Stimulated activated CD8-positive, alpha-beta memory T cell treated with anti-CD3 and anti-CD28 coated beads, Interleukin-15, amount 100 ng/mL, for 4 hours (primary cell): Measurements from ENCODE around the gene PLA2G4B.
A peak's percentile ranks its signal among the peaks of the same experiment; 100 is the strongest.

Experiments
- DNase-seq, 2 donors: peaks; one replicate each; pipeline ENCODE4 v3.0.0-alpha.2; 2020; ENCODE audit warnings: low read depth in 2 of 2

PLA2G4B gene

GRCh38 chr15:41868321-41868720, 29.7 kb downstream of the PLA2G4B start:
- DNase-seq, result no peak

GRCh38 chr15:41869770-41870688, 31.4 kb downstream of the PLA2G4B start:
- no peak for DNase-seq

GRCh38 chr15:41870689-41871081, 32.0 kb downstream of the PLA2G4B start:
- DNase-seq, result peak; percentile 16 to 18

- no peak for DNase-seq
These were observed 32.7 kb downstream of the PLA2G4B start for GRCh38 chr15:41871175-41871905.

- no peak for DNase-seq
These were observed 33.6 kb downstream of the PLA2G4B start for GRCh38 chr15:41872166-41872747.

GRCh38 chr15:41873711-41874110, 35.1 kb downstream of the PLA2G4B start:
- no peak for DNase-seq

- DNase-seq, result no peak
These were observed 36.1 kb downstream of the PLA2G4B start for GRCh38 chr15:41874736-41875135.

GRCh38 chr15:41876007-41876406, 37.4 kb downstream of the PLA2G4B start:
- DNase-seq, result no peak

GRCh38 chr15:41876689-41877088, 38.0 kb downstream of the PLA2G4B start:
- no peak for DNase-seq

- DNase-seq, result no peak
These were observed 39.1 kb downstream of the PLA2G4B start for GRCh38 chr15:41877631-41878354.

GRCh38 chr15:41878355-41878699, 39.7 kb downstream of the PLA2G4B start:
- no peak for DNase-seq

- DNase-seq, result no peak
These were observed 40.7 kb downstream of the PLA2G4B start for GRCh38 chr15:41879321-41879845.

GRCh38 chr15:41880156-41880877, 41.7 kb downstream of the PLA2G4B start:
- no peak for DNase-seq

GRCh38 chr15:41881086-41881485, 42.4 kb downstream of the PLA2G4B start:
- DNase-seq, result no peak

GRCh38 chr15:41881550-41881919, 42.9 kb downstream of the PLA2G4B start:
- no peak for DNase-seq

- DNase-seq, result no peak
These were observed 43.5 kb downstream of the PLA2G4B start for GRCh38 chr15:41881920-41882688.

GRCh38 chr15:41882689-41883483, 44.2 kb downstream of the PLA2G4B start:
- DNase-seq, result no peak

GRCh38 chr15:41883484-41883825, 44.8 kb downstream of the PLA2G4B start:
- no peak for DNase-seq

GRCh38 chr15:41884458-41884857, 45.8 kb downstream of the PLA2G4B start:
- DNase-seq, result no peak

- DNase-seq, result no peak
These were observed 46.7 kb downstream of the PLA2G4B start for GRCh38 chr15:41885321-41885720.
